DMS79 (cell line): Measurements from ENCODE around the gene PFKP.

Experiments
- DNase-seq: peaks from one replicate; lab custom pipeline; 2025; lab: John Stamatoyannopoulos, UW

PFKP gene

GRCh38 chr10:3136336-3136735 lies 69.0 kb downstream of the PFKP start:
- DNase-seq, result no peak

GRCh38 chr10:3136763-3137611 lies 69.6 kb downstream of the PFKP start:
- no peak for DNase-seq

- no peak for DNase-seq
Observed at GRCh38 chr10:3137958-3138726, 70.8 kb downstream of the PFKP start.

DNA sequence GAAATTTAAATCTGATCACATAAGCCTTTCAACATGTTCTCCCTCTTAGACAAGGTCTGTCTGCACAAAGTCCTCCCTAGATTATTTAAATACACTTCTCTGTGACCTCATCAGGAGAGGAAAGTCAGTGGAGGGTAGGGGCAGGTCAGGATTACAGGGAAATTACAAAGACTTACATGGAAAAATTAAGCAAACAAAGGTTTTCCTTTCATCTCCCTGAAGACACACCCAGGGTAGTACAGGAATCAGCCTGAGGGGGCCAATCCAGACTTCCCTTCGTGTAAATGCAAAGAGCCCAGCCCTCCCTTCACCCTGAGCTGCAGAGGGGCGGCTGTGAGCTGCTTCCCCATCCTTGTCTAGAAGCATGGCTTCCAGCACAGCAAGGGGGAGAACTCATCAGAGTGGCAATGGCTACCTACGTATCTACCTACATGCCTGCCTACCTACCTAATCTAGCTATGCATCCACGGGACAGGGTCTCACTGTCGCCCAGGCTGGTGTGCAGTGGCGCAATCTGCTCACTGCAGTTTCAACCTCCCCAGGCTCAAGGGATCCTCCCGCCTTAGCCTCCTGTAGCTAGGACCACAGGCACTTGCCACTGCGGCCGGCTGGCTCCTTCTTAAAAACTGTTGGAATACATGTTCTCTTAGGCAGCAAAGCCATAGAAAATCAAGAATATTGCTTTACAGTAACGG lies 72.0 kb downstream of the PFKP start:
- no peak for DNase-seq

- no peak for DNase-seq
Observed at GRCh38 chr10:3140280-3140679, 72.9 kb downstream of the PFKP start.

GRCh38 chr10:3141351-3142005 lies 74.1 kb downstream of the PFKP start:
- DNase-seq, result no peak

- DNase-seq, result no peak
Observed at GRCh38 chr10:3142146-3142875, 75.0 kb downstream of the PFKP start.

DNA sequence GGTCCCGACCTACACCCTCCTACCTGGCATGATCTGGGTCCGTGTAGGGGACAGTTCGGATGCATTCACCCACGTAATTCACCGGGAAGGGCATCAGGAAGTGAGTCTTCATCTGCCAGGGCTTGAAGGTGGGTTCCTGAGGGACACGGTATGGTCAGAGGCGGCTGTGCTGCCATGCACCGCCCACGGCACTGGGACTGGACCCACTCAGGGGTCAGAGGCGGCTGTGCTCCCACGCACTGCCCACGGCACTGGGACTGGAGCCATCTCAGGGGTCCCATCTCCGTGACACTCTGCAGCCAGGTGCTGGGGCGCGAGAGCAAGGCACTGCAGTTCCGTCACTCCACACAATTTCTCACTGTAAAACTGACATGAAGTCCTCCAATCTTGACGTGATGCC lies 76.0 kb downstream of the PFKP start:
- no peak for DNase-seq

DNA sequence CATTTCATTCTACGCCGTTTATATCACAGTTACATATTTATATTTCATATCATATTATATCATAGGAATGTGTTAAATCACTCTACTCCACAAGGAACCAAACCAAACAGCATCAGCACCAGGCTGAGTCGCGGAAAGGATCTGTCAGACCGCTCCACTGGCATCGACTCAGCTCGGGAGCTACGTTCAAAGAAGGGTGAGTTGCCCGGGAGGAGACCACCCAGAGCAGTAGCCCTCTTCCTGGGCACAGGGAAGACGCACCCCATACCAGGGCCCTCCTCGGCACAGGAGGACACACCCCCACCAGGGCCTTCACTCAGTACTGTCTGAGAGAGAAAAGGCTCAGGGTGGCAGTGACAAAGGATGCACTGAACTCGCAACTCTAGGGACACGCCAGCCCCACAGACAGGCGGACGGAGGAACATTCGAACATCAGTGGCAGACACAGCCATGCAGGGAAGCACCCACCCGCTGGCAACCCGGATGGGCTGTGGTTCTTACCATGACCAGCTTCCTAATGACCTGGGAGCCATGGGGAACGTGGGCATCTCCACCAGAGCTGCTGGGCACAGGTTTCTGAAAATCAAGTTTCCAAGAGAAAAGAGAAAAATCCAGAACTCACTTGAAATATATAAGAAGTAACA lies 76.6 kb downstream of the PFKP start:
- no peak for DNase-seq

- no peak for DNase-seq
Observed at GRCh38 chr10:3145366-3145765, 78.0 kb downstream of the PFKP start.

- no peak for DNase-seq
Observed at GRCh38 chr10:3146289-3146688, 78.9 kb downstream of the PFKP start.

- DNase-seq, result no peak
Observed at GRCh38 chr10:3147117-3147820, 79.9 kb downstream of the PFKP start.

DNA sequence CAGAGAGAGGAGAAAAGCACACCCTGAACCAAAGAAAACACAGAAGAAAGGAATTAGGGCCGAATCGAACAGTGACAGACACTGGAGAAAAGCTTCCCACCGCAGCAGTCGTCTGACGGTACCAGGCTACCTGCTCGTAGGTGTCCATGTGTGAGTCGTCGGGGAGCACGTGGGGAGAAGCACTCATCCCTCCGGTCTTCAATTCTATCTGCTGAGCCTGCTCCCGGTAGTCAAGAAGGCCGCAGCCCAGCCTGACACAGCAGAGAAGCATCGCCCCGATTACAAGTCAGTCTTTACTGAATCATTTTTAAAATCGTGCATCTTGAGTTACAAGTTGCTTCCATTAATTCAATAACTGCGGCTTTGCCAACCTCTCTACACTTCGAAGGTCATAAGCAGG lies 80.7 kb downstream of the PFKP start:
- DNase-seq, result no peak

- DNase-seq, result no peak
Observed at GRCh38 chr10:3148994-3149393, 81.6 kb downstream of the PFKP start.

DNA sequence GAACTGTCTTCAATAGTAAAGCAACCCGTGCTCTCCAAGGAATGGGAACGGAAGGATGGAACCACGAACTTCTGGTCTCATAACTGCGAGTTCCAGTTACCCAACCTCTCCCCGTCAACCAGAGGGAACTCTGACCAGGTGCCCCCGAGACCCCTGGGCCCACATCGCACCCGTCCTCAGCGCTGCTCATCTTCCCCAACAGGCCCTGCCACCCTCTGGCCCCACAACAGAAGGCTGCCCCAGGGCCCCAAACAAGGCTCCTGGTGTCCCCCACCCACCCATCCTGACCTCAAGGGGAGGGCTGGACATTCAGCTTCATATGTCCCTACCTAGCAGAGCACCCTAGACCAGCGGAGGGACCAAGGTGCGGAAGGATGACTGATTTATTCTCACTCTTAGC lies 82.6 kb downstream of the PFKP start:
- DNase-seq, result no peak

GRCh38 chr10:3150366-3150765 lies 83.0 kb downstream of the PFKP start:
- no peak for DNase-seq

GRCh38 chr10:3150961-3151360 lies 83.6 kb downstream of the PFKP start:
- no peak for DNase-seq

GRCh38 chr10:3151889-3152565 lies 84.7 kb downstream of the PFKP start:
- DNase-seq, result no peak

DNA sequence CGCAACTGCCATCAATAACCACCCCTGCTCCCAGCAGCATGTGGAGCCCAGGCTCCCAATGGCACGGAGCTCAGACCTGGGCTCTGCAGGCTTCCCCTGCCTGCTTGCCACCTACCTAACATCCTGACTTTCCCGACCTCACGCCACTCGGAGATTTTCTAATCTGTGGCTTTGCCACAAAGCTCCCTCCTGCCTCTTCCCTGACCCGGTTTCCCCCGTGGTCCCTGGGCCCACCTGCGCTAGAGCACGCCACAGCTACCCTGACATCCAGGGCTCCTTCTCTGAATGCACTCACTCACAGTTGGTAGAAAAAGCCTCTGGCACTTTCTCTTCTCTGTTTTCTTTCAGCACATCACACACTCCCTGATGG lies 85.2 kb downstream of the PFKP start:
- no peak for DNase-seq

DNA sequence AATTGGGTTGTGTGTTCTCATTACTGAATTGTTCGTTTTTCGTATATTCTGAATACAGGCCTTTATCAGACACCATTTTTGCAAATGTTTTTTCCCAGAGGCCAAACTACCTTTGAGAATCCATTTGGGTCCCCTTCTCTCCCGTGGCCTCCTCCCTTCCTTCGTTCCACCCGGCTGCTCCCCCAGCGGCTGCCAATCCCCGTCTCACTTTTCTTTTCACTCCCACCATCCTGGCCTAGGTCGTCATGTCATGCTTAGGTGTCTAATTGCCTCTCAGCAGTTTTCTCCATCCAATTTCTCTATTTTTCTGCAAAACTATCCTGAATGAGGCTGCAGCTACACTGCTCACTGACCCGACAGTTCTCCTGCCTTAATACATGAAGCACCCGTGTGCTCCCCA lies 87.3 kb downstream of the PFKP start:
- DNase-seq, result no peak
